Immature natural killer cell (primary cell): Measurements from ENCODE around the gene GATA2. TPM values are rescaled to one million over a fixed set of nuclear protein-coding genes. Genes with fewer than 3 reads are reported as not detected.
A peak's percentile ranks its signal among the peaks of the same experiment; 100 is the strongest.

Experiments
- DNase-seq, 3 donors: peaks; one replicate each; pipeline ENCODE4 v3.0.0; 2022; ENCODE audit warnings: mixed read lengths in 1 of 3
- H3K27ac Mint-ChIP-seq, 6 donors: one replicate each; pipeline ENCODE4 v1.8.0; 2020; ENCODE audit warnings: mixed read lengths in 6 of 6, mild to moderate bottlenecking in 5 of 6, inconsistent platforms in 4 of 6, moderate library complexity in 3 of 6
- H3K27me3 Mint-ChIP-seq, 3 donors: one replicate each; pipeline ENCODE4 v1.8.0; 2020 to 2021; ENCODE audit warnings: low read depth in 3 of 3, mild to moderate bottlenecking in 3 of 3, mixed read lengths in 3 of 3, moderate library complexity in 3 of 3, inconsistent platforms in 1 of 3
- H3K36me3 Mint-ChIP-seq, 3 donors: one replicate each; pipeline ENCODE4 v1.8.0; 2020; ENCODE audit warnings: mixed read lengths in 3 of 3, inconsistent platforms in 2 of 3, mild to moderate bottlenecking in 2 of 3
- H3K4me1 Mint-ChIP-seq, 2 donors: one replicate each; pipeline ENCODE4 v1.8.0; 2020; ENCODE audit warnings: inconsistent platforms in 2 of 2, mild to moderate bottlenecking in 2 of 2, mixed read lengths in 2 of 2, moderate library complexity in 1 of 2
- H3K4me3 Mint-ChIP-seq, 5 donors: one replicate each; pipeline ENCODE4 v1.8.0; 2020; ENCODE audit warnings: mild to moderate bottlenecking in 5 of 5, mixed read lengths in 5 of 5, inconsistent platforms in 3 of 5, moderate library complexity in 3 of 5
- H3K9me3 Mint-ChIP-seq, 6 donors: one replicate each; pipeline ENCODE4 v1.8.0; 2020; ENCODE audit warnings: mild to moderate bottlenecking in 6 of 6, mixed read lengths in 6 of 6, inconsistent platforms in 4 of 6, moderate library complexity in 3 of 6
- polyA plus RNA-seq, 3 donors: library from polyadenylated mRNA; unstranded; fragments of 300-500 nt; fragmentation: Illumina TruSeq; gene quantifications; one replicate each; pipeline ENCODE4 v1.2.3, GENCODE V29; 2021

The GATA2 gene
- polyA plus RNA-seq, 3 donors from 2014 or later = 0.35 TPM; not detected in 2

- Mint-ChIP-seq H3K36me3 (no peaks in the 10 kb centered on the region), H3K4me3 (no peak overlapping the region), H3K27me3 (peaks cover 3 to 11% (median 5%) of the 10 kb centered on the region in 3 donors), H3K4me1 (peaks cover 10 to 12% of the 10 kb centered on the region in 2 donors), H3K27ac (peak overlapping the region in 1 of 6 donors; percentile 24), H3K9me3 (peaks cover 0 to 10% (median 0%) of the 10 kb centered on the region in 6 donors)
- no peak for DNase-seq
Measured at GRCh38 chr3:128446821-128447220, 46.2 kb downstream of the GATA2 start.

DNA sequence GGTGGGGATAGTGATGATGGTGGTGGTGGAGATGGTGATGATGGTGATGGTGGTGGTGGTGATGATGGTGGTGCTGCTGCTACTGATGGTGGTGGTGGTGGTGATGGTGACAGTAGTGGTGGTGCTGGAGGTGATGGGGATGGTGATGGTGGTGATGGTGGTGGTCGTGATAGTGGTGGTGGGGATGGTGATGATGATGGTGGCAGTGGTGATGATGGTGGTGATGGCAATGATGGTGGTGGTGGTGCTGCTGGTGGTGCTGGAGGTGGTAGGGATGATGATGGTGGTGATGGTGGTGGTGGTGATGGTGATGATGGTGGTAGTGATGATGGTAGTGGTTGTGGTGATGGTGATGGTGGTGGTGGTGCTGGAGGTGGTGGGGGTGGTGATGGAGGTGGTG lies 47.6 kb downstream of the GATA2 start:
- Mint-ChIP-seq H3K4me1 (peaks cover 10 to 12% of the 10 kb centered on the region in 2 donors), H3K4me3 (no peak overlapping the region), H3K9me3 (peaks cover 0 to 10% (median 0%) of the 10 kb centered on the region in 6 donors), H3K27ac (peak overlapping the region in 5 of 6 donors; percentile 15 to 55 (median 30)), H3K36me3 (no peaks in the 10 kb centered on the region), H3K27me3 (peaks cover 2 to 11% (median 6%) of the 10 kb centered on the region in 3 donors)
- no peak for DNase-seq

DNA sequence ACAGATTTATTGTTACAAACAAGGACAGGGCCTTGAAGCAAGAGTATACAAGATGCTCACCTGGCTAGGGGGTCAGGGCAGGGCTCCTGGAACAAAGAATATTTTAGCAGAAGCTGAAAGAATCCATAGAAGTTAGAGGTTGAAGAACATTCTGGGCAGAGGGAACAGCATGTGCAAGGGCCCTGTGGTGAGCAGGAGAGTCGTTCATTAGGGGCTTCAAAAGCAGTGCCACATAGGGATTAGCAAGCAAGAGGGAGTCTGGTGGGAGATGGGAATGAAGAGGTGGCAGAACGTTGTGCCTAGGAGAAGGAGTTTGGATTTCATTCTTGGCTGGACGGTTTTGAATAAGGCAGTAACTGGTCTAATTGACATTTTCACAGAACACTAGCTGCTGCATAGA lies 49.2 kb downstream of the GATA2 start:
- H3K27me3 Mint-ChIP-seq = peaks cover 2 to 11% (median 6%) of the 10 kb centered on the region in 3 donors
- H3K4me1 Mint-ChIP-seq = peaks cover 7 to 8% of the 10 kb centered on the region in 2 donors
- H3K36me3 Mint-ChIP-seq = no peaks in the 10 kb centered on the region
- no peak overlapping the region for H3K27ac Mint-ChIP-seq
- H3K9me3 Mint-ChIP-seq = peaks cover 0 to 8% (median 0%) of the 10 kb centered on the region in 6 donors
- DNase-seq = no peak
- no peak overlapping the region for H3K4me3 Mint-ChIP-seq

DNA sequence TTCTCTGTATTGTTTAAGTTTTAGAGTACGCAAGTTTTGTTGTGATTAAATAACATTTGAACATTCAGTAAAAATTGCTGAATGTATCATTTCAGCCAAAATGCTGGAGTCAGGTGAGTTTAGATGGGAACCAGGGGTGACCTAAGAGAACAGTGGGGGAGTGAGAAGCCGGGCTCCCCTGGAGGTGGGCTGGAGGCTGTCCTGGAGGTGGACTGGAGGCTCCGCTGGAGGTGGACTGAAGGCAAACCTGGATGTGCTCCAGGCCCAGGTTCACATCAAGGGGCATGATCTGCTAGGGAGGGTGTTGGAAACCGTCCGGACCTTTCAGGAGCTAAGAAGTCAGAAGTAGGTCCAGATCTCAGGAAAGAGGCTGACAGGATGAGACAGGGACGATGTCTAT lies 50.1 kb downstream of the GATA2 start:
- Mint-ChIP-seq H3K9me3 (peaks cover 0 to 3% (median 0%) of the 10 kb centered on the region in 6 donors), H3K36me3 (no peaks in the 10 kb centered on the region), H3K4me3 (no peak overlapping the region), H3K27ac (no peak overlapping the region), H3K4me1 (peaks cover 0 to 3% of the 10 kb centered on the region in 2 donors), H3K27me3 (peaks cover 2 to 9% (median 5%) of the 10 kb centered on the region in 3 donors)
- DNase-seq = no peak

DNA sequence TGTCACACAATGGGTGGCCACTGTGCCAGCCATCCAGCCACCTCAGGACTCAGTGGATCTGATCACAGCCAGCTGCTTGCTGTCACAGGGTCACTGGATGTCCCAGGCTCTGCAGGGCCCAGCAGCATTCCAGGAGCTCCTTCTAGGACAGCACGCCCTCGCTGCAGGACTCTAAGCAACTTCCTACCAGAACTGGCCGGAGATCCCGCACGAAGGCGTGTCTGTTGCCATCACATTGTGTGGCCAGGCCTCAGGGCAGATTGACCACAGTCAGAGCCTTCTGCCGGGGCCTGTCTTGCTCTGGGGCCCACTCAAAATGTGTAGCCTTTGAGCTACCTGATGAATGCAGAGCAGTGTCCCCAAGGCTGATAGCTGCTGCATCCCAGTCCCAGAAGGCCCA lies 50.9 kb downstream of the GATA2 start:
- no peak for DNase-seq
- H3K27ac Mint-ChIP-seq = no peak overlapping the region
- peaks cover 0 to 3% of the 10 kb centered on the region in 2 donors for H3K4me1 Mint-ChIP-seq
- H3K9me3 Mint-ChIP-seq = peaks cover 0 to 3% (median 0%) of the 10 kb centered on the region in 6 donors
- no peak overlapping the region for H3K4me3 Mint-ChIP-seq
- no peaks in the 10 kb centered on the region for H3K36me3 Mint-ChIP-seq
- peaks cover 2 to 9% (median 5%) of the 10 kb centered on the region in 3 donors for H3K27me3 Mint-ChIP-seq

DNA sequence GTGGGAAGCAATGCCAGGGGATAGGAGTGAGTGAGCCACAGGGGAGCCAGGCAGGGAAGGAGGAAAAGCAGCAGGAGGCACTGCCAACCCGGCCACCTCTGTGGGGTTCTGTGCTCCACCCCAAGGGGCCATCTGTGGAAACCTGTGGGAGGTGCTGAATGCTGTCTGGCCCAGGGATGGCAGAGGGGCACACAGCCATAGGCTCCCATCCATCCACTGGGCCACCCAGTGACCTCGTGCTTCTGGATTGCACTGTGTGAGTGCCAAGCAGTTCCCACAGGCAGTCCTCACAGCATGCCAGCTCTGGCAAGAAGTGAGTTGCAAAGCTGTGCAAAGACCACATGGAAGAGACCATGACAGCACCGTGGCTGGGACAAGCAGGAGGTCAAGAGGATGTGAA lies 53.8 kb downstream of the GATA2 start:
- Mint-ChIP-seq H3K36me3 (no peaks in the 10 kb centered on the region), H3K9me3 (no peaks in the 10 kb centered on the region), H3K27ac (no peak overlapping the region), H3K27me3 (peaks cover 2 to 7% (median 2%) of the 10 kb centered on the region in 3 donors), H3K4me1 (no peaks in the 10 kb centered on the region), H3K4me3 (no peak overlapping the region)
- DNase-seq = no peak

GRCh38 chr3:128438488-128439072 lies 54.4 kb downstream of the GATA2 start:
- DNase-seq = no peak
- H3K4me3 Mint-ChIP-seq = no peak overlapping the region
- peaks cover 2 to 12% (median 2%) of the 10 kb centered on the region in 3 donors for H3K27me3 Mint-ChIP-seq
- H3K27ac Mint-ChIP-seq = no peak overlapping the region
- H3K36me3 Mint-ChIP-seq = no peaks in the 10 kb centered on the region
- H3K4me1 Mint-ChIP-seq = no peaks in the 10 kb centered on the region
- no peaks in the 10 kb centered on the region for H3K9me3 Mint-ChIP-seq

DNA sequence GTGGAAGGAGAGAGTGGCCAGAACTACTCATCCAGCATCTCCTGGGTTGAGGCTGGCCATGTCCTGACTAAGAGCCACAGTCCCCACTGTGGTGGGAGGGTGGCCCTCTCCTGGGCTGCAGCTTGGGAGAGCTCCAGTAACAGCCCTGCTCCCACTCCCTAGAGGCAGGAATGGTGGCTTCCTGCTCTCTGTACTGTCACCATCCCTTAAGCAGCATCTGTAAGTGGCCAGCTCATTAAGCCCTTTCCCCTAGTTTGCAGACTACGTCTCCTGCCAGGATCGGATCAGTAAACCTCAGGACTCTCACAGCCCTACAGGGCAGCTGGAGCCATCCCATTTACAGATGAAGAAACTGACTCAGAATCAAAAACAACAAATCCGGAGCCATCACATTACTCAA lies 56.8 kb downstream of the GATA2 start:
- Mint-ChIP-seq H3K4me1 (peaks cover 0 to 7% of the 10 kb centered on the region in 2 donors), H3K27me3 (peaks cover 6 to 14% (median 9%) of the 10 kb centered on the region in 3 donors), H3K4me3 (no peak overlapping the region), H3K9me3 (no peaks in the 10 kb centered on the region), H3K36me3 (peaks cover 0 to 4% (median 4%) of the 10 kb centered on the region in 3 donors), H3K27ac (no peak overlapping the region)
- no peak for DNase-seq

- peaks cover 0 to 4% (median 4%) of the 10 kb centered on the region in 3 donors for H3K36me3 Mint-ChIP-seq
- peaks cover 0 to 7% of the 10 kb centered on the region in 2 donors for H3K4me1 Mint-ChIP-seq
- H3K27ac Mint-ChIP-seq = no peak overlapping the region
- no peak overlapping the region for H3K4me3 Mint-ChIP-seq
- no peak for DNase-seq
- peaks cover 6 to 16% (median 14%) of the 10 kb centered on the region in 3 donors for H3K27me3 Mint-ChIP-seq
- no peaks in the 10 kb centered on the region for H3K9me3 Mint-ChIP-seq
Measured at GRCh38 chr3:128435561-128435960, 57.4 kb downstream of the GATA2 start.

- no peak overlapping the region for H3K4me3 Mint-ChIP-seq
Measured at GRCh38 chr3:128435058-128435457, 57.9 kb downstream of the GATA2 start.

DNA sequence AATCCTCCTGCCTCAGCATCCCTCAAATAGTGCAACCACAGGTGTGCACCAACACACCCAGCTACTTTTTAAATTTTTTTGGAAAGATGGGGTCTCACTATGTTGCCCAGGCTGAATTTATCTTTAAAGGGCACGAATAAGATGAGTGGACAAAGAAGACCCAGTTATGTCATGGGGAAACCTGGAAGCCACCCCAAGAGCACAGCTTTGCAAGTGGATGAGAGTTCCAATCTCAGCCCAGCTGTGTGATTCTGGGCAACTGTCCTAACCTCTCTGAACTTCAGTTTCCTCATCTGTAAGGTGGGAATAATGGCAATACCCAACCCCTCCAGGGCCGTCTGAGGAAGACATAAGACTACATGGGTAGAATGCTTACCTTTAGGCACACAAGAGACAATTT lies 58.5 kb downstream of the GATA2 start:
- Mint-ChIP-seq H3K27ac (no peak overlapping the region), H3K4me3 (no peak overlapping the region), H3K36me3 (peaks cover 0 to 4% (median 4%) of the 10 kb centered on the region in 3 donors)

More at GRCh38 chr3:128435058-128435457, 57.9 kb downstream of the GATA2 start:
- Mint-ChIP-seq H3K4me1 (peaks cover 0 to 7% of the 10 kb centered on the region in 2 donors), H3K27me3 (peaks cover 6 to 16% (median 16%) of the 10 kb centered on the region in 3 donors), H3K9me3 (no peaks in the 10 kb centered on the region), H3K36me3 (peaks cover 0 to 4% (median 4%) of the 10 kb centered on the region in 3 donors), H3K27ac (no peak overlapping the region)
- no peak for DNase-seq

DNA sequence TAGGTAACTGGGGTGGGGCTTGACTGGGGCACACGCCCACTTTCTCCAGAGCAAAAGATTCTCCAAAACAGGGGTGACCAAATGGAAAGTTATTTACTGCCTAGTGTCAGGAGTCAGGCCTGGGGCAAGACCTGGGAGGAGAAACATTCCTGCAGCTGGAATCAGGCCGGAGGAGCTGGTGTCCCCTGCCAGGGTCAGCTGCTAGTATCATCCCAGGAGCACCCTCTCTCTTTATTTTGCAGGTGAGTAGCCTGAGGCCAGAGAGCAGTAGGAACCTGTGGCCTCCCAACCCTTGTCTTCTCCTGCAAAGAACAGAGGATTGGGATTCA lies 59.2 kb downstream of the GATA2 start:
- Mint-ChIP-seq H3K27me3 (peaks cover 6 to 19% (median 16%) of the 10 kb centered on the region in 3 donors), H3K4me3 (no peak overlapping the region), H3K9me3 (no peaks in the 10 kb centered on the region)

More for the DNA sequence above, 58.5 kb downstream of the GATA2 start:
- DNase-seq = no peak
- Mint-ChIP-seq H3K9me3 (no peaks in the 10 kb centered on the region), H3K27me3 (peaks cover 6 to 19% (median 16%) of the 10 kb centered on the region in 3 donors), H3K4me1 (peaks cover 0 to 7% of the 10 kb centered on the region in 2 donors)

GRCh38 chr3:128432971-128433836 lies 59.8 kb downstream of the GATA2 start:
- no peak overlapping the region for H3K4me3 Mint-ChIP-seq

More for the DNA sequence above, 59.2 kb downstream of the GATA2 start:
- DNase-seq = no peak
- peaks cover 0 to 4% (median 4%) of the 10 kb centered on the region in 3 donors for H3K36me3 Mint-ChIP-seq
- peaks cover 0 to 7% of the 10 kb centered on the region in 2 donors for H3K4me1 Mint-ChIP-seq
- no peak overlapping the region for H3K27ac Mint-ChIP-seq

More at GRCh38 chr3:128432971-128433836, 59.8 kb downstream of the GATA2 start:
- Mint-ChIP-seq H3K4me1 (peaks cover 0 to 7% of the 10 kb centered on the region in 2 donors), H3K9me3 (no peaks in the 10 kb centered on the region), H3K36me3 (peaks cover 0 to 4% (median 4%) of the 10 kb centered on the region in 3 donors), H3K27ac (no peak overlapping the region), H3K27me3 (peaks cover 6 to 20% (median 16%) of the 10 kb centered on the region in 3 donors)
- DNase-seq = no peak
